Measurements from ENCODE around the gene FAM161B. TPM values are rescaled to one million over a fixed set of nuclear protein-coding genes. Genes with fewer than 3 reads are reported as not detected.
"Not testable (repeated sequence)": the region's sequence is repeated elsewhere in the genome, so short reads cannot be mapped to it uniquely, and the experiment has no call there.

The FAM161B gene
- total RNA-seq, 1 experiment from 2014 or later, result 1.6 TPM

DNA sequence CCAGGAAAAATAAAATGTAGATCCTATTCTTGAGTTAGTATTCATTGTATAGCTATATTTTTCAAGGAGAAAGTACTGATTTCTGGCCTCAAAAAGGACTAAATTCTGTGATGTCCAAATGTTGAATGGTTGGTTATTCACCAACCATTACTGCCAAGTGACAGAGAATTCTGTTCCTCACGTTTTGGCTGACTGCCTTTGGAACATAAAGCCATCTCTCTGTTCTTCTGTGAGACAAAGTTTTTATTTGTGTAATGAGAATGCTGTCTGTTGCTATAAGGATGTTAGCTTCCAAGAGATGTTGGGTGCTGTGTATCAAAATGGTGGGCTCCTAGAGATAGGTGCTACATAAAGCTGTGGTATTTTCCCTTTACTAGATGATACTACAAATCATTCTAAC lies 54.0 kb downstream of the FAM161B start:
- Histone ChIP-seq H3K4me3 (replicated peaks in 1 of 2; ENCODE audit: low read depth in 1 of 2, low read length in 2 of 2) (no peak overlapping the region), H3K79me2 (ENCODE audit: insufficient read depth, low read length) (peaks cover 54% of the 10 kb centered on the region), H3K27ac (ENCODE audit: low read depth, low read length) (no peak overlapping the region), H2AFZ (ENCODE audit: low read depth, low read length, poor library complexity, severe bottlenecking) (no peak overlapping the region), H3K9ac (ENCODE audit: low read length) (no peak overlapping the region), H3K4me1 (ENCODE audit: control insufficient read depth in 1 of 2, insufficient read depth in 2 of 2, low read length in 2 of 2) (no peaks in the 10 kb centered on the region), H3K9me3 (ENCODE audit: control insufficient read depth in 1 of 2, insufficient read depth in 1 of 2, low read depth in 1 of 2, low read length in 2 of 2) (no peaks in the 10 kb centered on the region), H3K36me3 (ENCODE audit: control insufficient read depth in 1 of 2, insufficient read depth in 2 of 2, low read length in 2 of 2) (peaks cover 46 to 48% of the 10 kb centered on the region in 2 experiments), H3K9me2 (ENCODE audit: insufficient read depth) (no peaks in the 10 kb centered on the region), H3K4me2 (ENCODE audit: low read length) (no peak overlapping the region), H4K20me1 (ENCODE audit: insufficient read depth) (no peaks in the 10 kb centered on the region), H3K27me3 (ENCODE audit: insufficient read depth, low read length) (no peaks in the 10 kb centered on the region)
- CTCF ChIA-PET, result no interaction called here
- TF ChIP-seq POLR2A (IDR thresholded peaks at IDR 0.05; ENCODE audit: borderline replicate concordance, extremely low read depth, insufficient read depth, insufficient read length) (no peak), SP1 (IDR thresholded peaks at IDR 0.05; ENCODE audit: low read depth) (no peak), SIN3A (IDR thresholded peaks at IDR 0.05; ENCODE audit: low read depth) (no peak), CEBPB (IDR thresholded peaks at IDR 0.05; ENCODE audit: low read depth) (no peak), YY1 (IDR thresholded peaks at IDR 0.05; ENCODE audit: extremely low read depth, insufficient replicate concordance, low read depth, low read length) (no peak), CBX3 (IDR thresholded peaks at IDR 0.05; ENCODE audit: low read depth) (no peak), ZNF274 (IDR thresholded peaks at IDR 0.05; ENCODE audit: low read depth, low read length) (no peak), EZH2 (IDR thresholded peaks at IDR 0.05) (no peak), SRF (IDR thresholded peaks at IDR 0.05; ENCODE audit: low read depth) (no peak), FOSL1 (IDR thresholded peaks at IDR 0.05; ENCODE audit: low read depth) (no peak), EGR1 (IDR thresholded peaks at IDR 0.05; ENCODE audit: low read depth) (no peak), POLR2AphosphoS5 (IDR thresholded peaks at IDR 0.05; ENCODE audit: low read depth, low read length) (no peak), ELF1 (IDR thresholded peaks at IDR 0.05; ENCODE audit: borderline replicate concordance, low read depth) (no peak)
- TF ChIP-seq, protein P1, sequence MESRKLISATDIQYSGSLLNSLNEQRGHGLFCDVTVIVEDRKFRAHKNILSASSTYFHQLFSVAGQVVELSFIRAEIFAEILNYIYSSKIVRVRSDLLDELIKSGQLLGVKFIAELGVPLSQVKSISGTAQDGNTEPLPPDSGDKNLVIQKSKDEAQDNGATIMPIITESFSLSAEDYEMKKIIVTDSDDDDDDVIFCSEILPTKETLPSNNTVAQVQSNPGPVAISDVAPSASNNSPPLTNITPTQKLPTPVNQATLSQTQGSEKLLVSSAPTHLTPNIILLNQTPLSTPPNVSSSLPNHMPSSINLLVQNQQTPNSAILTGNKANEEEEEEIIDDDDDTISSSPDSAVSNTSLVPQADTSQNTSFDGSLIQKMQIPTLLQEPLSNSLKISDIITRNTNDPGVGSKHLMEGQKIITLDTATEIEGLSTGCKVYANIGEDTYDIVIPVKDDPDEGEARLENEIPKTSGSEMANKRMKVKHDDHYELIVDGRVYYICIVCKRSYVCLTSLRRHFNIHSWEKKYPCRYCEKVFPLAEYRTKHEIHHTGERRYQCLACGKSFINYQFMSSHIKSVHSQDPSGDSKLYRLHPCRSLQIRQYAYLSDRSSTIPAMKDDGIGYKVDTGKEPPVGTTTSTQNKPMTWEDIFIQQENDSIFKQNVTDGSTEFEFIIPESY (IDR thresholded peaks at IDR 0.05; ENCODE audit: extremely low read depth, insufficient replicate concordance, low read length), result no peak
- TF ChIP-seq, protein P2, sequence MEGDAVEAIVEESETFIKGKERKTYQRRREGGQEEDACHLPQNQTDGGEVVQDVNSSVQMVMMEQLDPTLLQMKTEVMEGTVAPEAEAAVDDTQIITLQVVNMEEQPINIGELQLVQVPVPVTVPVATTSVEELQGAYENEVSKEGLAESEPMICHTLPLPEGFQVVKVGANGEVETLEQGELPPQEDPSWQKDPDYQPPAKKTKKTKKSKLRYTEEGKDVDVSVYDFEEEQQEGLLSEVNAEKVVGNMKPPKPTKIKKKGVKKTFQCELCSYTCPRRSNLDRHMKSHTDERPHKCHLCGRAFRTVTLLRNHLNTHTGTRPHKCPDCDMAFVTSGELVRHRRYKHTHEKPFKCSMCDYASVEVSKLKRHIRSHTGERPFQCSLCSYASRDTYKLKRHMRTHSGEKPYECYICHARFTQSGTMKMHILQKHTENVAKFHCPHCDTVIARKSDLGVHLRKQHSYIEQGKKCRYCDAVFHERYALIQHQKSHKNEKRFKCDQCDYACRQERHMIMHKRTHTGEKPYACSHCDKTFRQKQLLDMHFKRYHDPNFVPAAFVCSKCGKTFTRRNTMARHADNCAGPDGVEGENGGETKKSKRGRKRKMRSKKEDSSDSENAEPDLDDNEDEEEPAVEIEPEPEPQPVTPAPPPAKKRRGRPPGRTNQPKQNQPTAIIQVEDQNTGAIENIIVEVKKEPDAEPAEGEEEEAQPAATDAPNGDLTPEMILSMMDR (IDR thresholded peaks at IDR 0.05 in 2 of 3, conservative IDR thresholded peaks at IDR 0.05 in 1 of 3; ENCODE audit: borderline replicate concordance in 1 of 3, insufficient read depth in 1 of 3, low read depth in 2 of 3, low read length in 2 of 3), result no peak
- TF ChIP-seq, protein P3, sequence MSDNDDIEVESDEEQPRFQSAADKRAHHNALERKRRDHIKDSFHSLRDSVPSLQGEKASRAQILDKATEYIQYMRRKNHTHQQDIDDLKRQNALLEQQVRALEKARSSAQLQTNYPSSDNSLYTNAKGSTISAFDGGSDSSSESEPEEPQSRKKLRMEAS (IDR thresholded peaks at IDR 0.05), result no peak
- POLR2A ChIA-PET, result interaction anchor here (0.8 kb wide), 1 partner anchor 10 kb away, joined by 4 read pairs; the partner anchor contains the start of gene ZNF410
- intact Hi-C loops (cut with micrococcal nuclease), result no loop called here
- RAD21 ChIA-PET (ENCODE audit: low non-redundant PET in 1 of 2, low total read pairs in 2 of 2, uncharacterized antibody in 2 of 2, unreplicated experiment in 2 of 2), result no interaction called here
- BruUV-seq (replicated peaks), result no TSS peak
- DNase-seq (ENCODE audit: low read depth, low spot score) (no peak), ATAC-seq (no peak)

DNA sequence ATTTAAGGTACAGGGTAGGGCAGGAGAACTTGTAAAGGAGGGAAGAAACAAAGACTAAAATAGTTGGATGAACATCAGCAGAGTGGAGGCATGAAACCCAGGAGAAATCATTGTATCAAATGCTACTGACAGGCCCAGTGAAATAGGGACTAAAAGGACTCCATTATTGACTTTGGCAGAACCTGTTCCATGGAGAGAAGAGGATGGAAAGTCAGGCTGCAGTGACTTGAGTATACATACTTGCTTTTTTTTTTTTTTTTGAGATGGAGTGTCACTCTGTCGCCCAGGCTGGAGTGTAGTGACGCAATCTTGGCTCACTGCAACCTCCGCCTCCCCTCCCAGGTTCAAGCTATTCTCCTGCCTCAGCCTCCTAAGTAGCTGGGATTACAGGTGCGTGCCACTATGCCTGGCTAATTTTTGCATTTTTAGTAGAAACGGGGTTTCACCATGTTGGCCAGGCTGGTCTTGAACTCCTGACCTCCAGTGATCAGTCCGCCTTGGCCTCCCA lies 55.7 kb downstream of the FAM161B start:
- H2AFZ ChIP-seq (ENCODE audit: low read depth, low read length, poor library complexity, severe bottlenecking); H4K20me1 ChIP-seq (ENCODE audit: insufficient read depth); POLR2A ChIA-PET; ATAC-seq; H3K9me2 ChIP-seq (ENCODE audit: insufficient read depth); CTCF ChIA-PET; H3K27ac ChIP-seq (ENCODE audit: low read depth, low read length); BruUV-seq (replicated peaks); H3K4me2 ChIP-seq (ENCODE audit: low read length); intact Hi-C loops (cut with micrococcal nuclease); H3K9ac ChIP-seq (ENCODE audit: low read length); H3K27me3 ChIP-seq (ENCODE audit: insufficient read depth, low read length); RAD21 ChIA-PET (ENCODE audit: low non-redundant PET in 1 of 2, low total read pairs in 2 of 2, uncharacterized antibody in 2 of 2, unreplicated experiment in 2 of 2); H3K9me3 ChIP-seq (ENCODE audit: control insufficient read depth in 1 of 2, insufficient read depth in 1 of 2, low read depth in 1 of 2, low read length in 2 of 2); H3K4me3 ChIP-seq (replicated peaks in 1 of 2; ENCODE audit: low read depth in 1 of 2, low read length in 2 of 2); DNase-seq (ENCODE audit: low read depth, low spot score); H3K4me1 ChIP-seq (ENCODE audit: control insufficient read depth in 1 of 2, insufficient read depth in 2 of 2, low read length in 2 of 2): not testable (repeated sequence)
- H3K36me3 ChIP-seq (ENCODE audit: control insufficient read depth in 1 of 2, insufficient read depth in 2 of 2, low read length in 2 of 2), result peaks cover 41 to 42% of the 10 kb centered on the region in 2 experiments
- H3K79me2 ChIP-seq (ENCODE audit: insufficient read depth, low read length), result peaks cover 70% of the 10 kb centered on the region

Data from HCT116 (cell line).